H9 (cell line): Measurements from ENCODE around the gene KRT36. TPM values are rescaled to one million over a fixed set of nuclear protein-coding genes. Genes with fewer than 3 reads are reported as not detected.

ENCODE experiments used
- DNase-seq: peaks from one replicate; pipeline ENCODE4 v3.0.0-alpha.2; 2017
- H2AFZ ChIP-seq: one replicate; pipeline ENCODE4 v1.6.1; 2013; ENCODE audit warnings: mild to moderate bottlenecking, low read length, control low read depth, moderate library complexity
- H2AK5ac ChIP-seq: 2 replicates; pipeline ENCODE4 v1.6.1; 2013; ENCODE audit warnings: low read length, control low read depth, mixed read lengths; ENCODE audit not compliant: insufficient read length
- H2BK120ac ChIP-seq: one replicate; pipeline ENCODE4 v1.6.1; 2013; ENCODE audit warnings: low read depth, mild to moderate bottlenecking, low read length, control low read depth, inconsistent platforms; ENCODE audit not compliant: poor library complexity, severe bottlenecking
- H2BK12ac ChIP-seq: 2 replicates; pipeline ENCODE4 v1.6.1; 2013; ENCODE audit warnings: low read length, control low read depth, mixed read lengths, low read depth; ENCODE audit not compliant: insufficient read length
- H2BK15ac ChIP-seq: 2 replicates; pipeline ENCODE4 v1.6.1; 2013; ENCODE audit warnings: low read depth, low read length, control low read depth
- H2BK20ac ChIP-seq: one replicate; pipeline ENCODE4 v1.6.1; 2013; ENCODE audit warnings: low read depth, mild to moderate bottlenecking, low read length, control low read depth, inconsistent platforms; ENCODE audit not compliant: poor library complexity, severe bottlenecking
- H2BK5ac ChIP-seq: 2 replicates; pipeline ENCODE4 v1.6.1; 2013; ENCODE audit warnings: low read length, control low read depth, mixed read lengths; ENCODE audit not compliant: insufficient read length
- H3K14ac ChIP-seq: 2 replicates; pipeline ENCODE4 v1.6.1; 2013; ENCODE audit warnings: low read length, control low read depth; ENCODE audit not compliant: insufficient read depth
- H3K18ac ChIP-seq: 2 replicates; pipeline ENCODE4 v1.6.1; 2013; ENCODE audit warnings: low read depth, mild to moderate bottlenecking, mixed read lengths, low read length, control low read depth; ENCODE audit not compliant: insufficient read length
- H3K23ac ChIP-seq: 2 replicates; pipeline ENCODE4 v1.6.1; 2013; ENCODE audit warnings: low read length, control low read depth, mixed read lengths, low read depth; ENCODE audit not compliant: insufficient read length
- H3K23me2 ChIP-seq: 2 replicates; pipeline ENCODE4 v1.6.1; 2013; ENCODE audit warnings: low read depth, mild to moderate bottlenecking, mixed read lengths, low read length, control low read depth; ENCODE audit not compliant: insufficient read length, poor library complexity, severe bottlenecking
- H3K27ac ChIP-seq: 2 replicates; pipeline ENCODE4 v1.5.1; 2013; ENCODE audit warnings: low read length, control low read depth, mixed read lengths, low read depth; ENCODE audit not compliant: insufficient read length
- H3K27me3 ChIP-seq: 2 replicates; pipeline ENCODE4 v1.6.1; 2013; ENCODE audit warnings: low read length, control low read depth, inconsistent platforms; ENCODE audit not compliant: insufficient read depth
- H3K4ac ChIP-seq: 2 replicates; pipeline ENCODE4 v1.6.1; 2013; ENCODE audit warnings: low read depth, mild to moderate bottlenecking, control low read depth, inconsistent platforms, low read length, moderate library complexity
- H3K4me1 ChIP-seq: 2 replicates; pipeline ENCODE4 v1.6.1; 2013; ENCODE audit warnings: low read length, control low read depth, inconsistent platforms; ENCODE audit not compliant: insufficient read depth
- H3K4me2 ChIP-seq: 2 replicates; pipeline ENCODE4 v1.6.1; 2013; ENCODE audit warnings: low read length, control low read depth, mixed read lengths; ENCODE audit not compliant: insufficient read length, insufficient read depth
- H3K56ac ChIP-seq: 2 replicates; pipeline ENCODE4 v1.6.1; 2013; ENCODE audit warnings: low read depth, mild to moderate bottlenecking, mixed read lengths, low read length, control low read depth; ENCODE audit not compliant: insufficient read length
- H3K79me1 ChIP-seq: 2 replicates; pipeline ENCODE4 v1.6.1; 2013; ENCODE audit warnings: low read depth, mild to moderate bottlenecking, moderate library complexity, low read length, control low read depth, inconsistent platforms; ENCODE audit not compliant: insufficient read depth, poor library complexity, severe bottlenecking
- H3K79me2 ChIP-seq: 2 replicates; pipeline ENCODE4 v1.6.1; 2013; ENCODE audit warnings: low read length, control low read depth, inconsistent platforms; ENCODE audit not compliant: insufficient read depth
- H3K9ac ChIP-seq: 2 replicates; pipeline ENCODE4 v1.6.1; 2013; ENCODE audit warnings: low read length, control low read depth, mixed read lengths; ENCODE audit not compliant: insufficient read length; ENCODE audit errors: extremely low read depth
- H3K9me3 ChIP-seq: one replicate; pipeline ENCODE4 v1.6.1; 2013; ENCODE audit warnings: low read depth, low read length, inconsistent platforms; ENCODE audit not compliant: control insufficient read depth
- H3T11ph ChIP-seq: one replicate; pipeline ENCODE4 v1.6.1; 2013; ENCODE audit warnings: mild to moderate bottlenecking, low read length, control low read depth, inconsistent platforms
- H4K20me1 ChIP-seq: one replicate; pipeline ENCODE4 v1.6.1; 2013; ENCODE audit not compliant: control insufficient read depth, insufficient read length, insufficient read depth
- H4K5ac ChIP-seq: 2 replicates; pipeline ENCODE4 v1.6.1; 2013; ENCODE audit warnings: low read depth, mild to moderate bottlenecking, mixed read lengths, low read length, control low read depth; ENCODE audit not compliant: insufficient read length
- H4K8ac ChIP-seq: replicated peaks from 2 replicates; pipeline ENCODE4 v1.6.1; 2013; ENCODE audit warnings: low read length, control low read depth, mixed read lengths, low read depth; ENCODE audit not compliant: insufficient read length
- H4K91ac ChIP-seq: 2 replicates; pipeline ENCODE4 v1.6.1; 2013; ENCODE audit warnings: low read depth, mild to moderate bottlenecking, moderate library complexity, mixed read lengths, low read length, control low read depth; ENCODE audit not compliant: insufficient read length
- H3K27ac Mint-ChIP-seq, 3 experiments: 2 replicates in 2 of 3; 3 replicates in 1 of 3; pipeline ENCODE4 v1.8.0; 2020 to 2021; ENCODE audit warnings: mixed read lengths in 3 of 3, mild to moderate bottlenecking in 1 of 3, moderate library complexity in 1 of 3
- H3K27me3 Mint-ChIP-seq: 2 replicates; pipeline ENCODE4 v1.8.0; 2021; ENCODE audit warnings: low read depth, mild to moderate bottlenecking, moderate library complexity, mixed read lengths
- H3K36me3 Mint-ChIP-seq, 3 experiments: 2 replicates in 2 of 3; 3 replicates in 1 of 3; pipeline ENCODE4 v1.8.0; 2020 to 2021; ENCODE audit warnings: low read depth in 3 of 3, mixed read lengths in 3 of 3; ENCODE audit not compliant: insufficient read depth in 1 of 3
- H3K4me1 Mint-ChIP-seq, 2 experiments: 2 replicates each; pipeline ENCODE4 v1.8.0; 2020; ENCODE audit warnings: mixed read lengths in 2 of 2
- H3K4me3 Mint-ChIP-seq, 2 experiments: 2 replicates in 1 of 2; 3 replicates in 1 of 2; pipeline ENCODE4 v1.8.0; 2020 to 2021; ENCODE audit warnings: mild to moderate bottlenecking in 2 of 2, mixed read lengths in 2 of 2, moderate library complexity in 1 of 2
- H3K9me3 Mint-ChIP-seq, 2 experiments: 2 replicates in 1 of 2; 3 replicates in 1 of 2; pipeline ENCODE4 v1.8.0; 2020; ENCODE audit warnings: mild to moderate bottlenecking in 2 of 2, mixed read lengths in 2 of 2, moderate library complexity in 1 of 2
- WGBS: extraction: QIAGEN DNeasy Blood & Tissue Kit; methylation state at CpG from one replicate; pipeline ENCODE4 v1.1.7; 2013; ENCODE audit warnings: missing lambda C conversion rate, low lambda C conversion rate, mixed read lengths; ENCODE audit not compliant: insufficient read length; ENCODE audit errors: extremely low coverage; 5-methylcytosine and 5-hydroxymethylcytosine counted together
- total RNA-seq: library from RNA; stranded (reverse); gene quantifications from 2 replicates; pipeline ENCODE4 v1.2.1, GENCODE V29; 2021
- TF ChIP-seq, protein P1 (sequence below): fragments of 200-600 bp; sonication (generic); conservative IDR thresholded peaks from 3 replicates; pipeline ENCODE4 v1.8.0; 2021; ENCODE audit warnings: antibody characterized with exemption, mild to moderate bottlenecking

KRT36 gene
- total RNA-seq, 1 experiment from 2014 or later: not detected

GRCh38 chr17:41504246-41504977 lies 14.7 kb upstream of the KRT36 start:
- no peak overlapping the region for H2AFZ ChIP-seq
- H3K4me3 Mint-ChIP-seq: no peak overlapping the region
- no peak overlapping the region for H2BK5ac ChIP-seq
- WGBS: no CpG with 5 or more reads among the region's 8 CpGs
- H4K20me1 ChIP-seq: no peaks in the 10 kb centered on the region
- no peak overlapping the region for H4K91ac ChIP-seq
- no peak overlapping the region for H2BK20ac ChIP-seq
- no peak overlapping the region for H2AK5ac ChIP-seq
- H3T11ph ChIP-seq: no peak overlapping the region
- no peaks in the 10 kb centered on the region for H3K9me3 ChIP-seq
- H3K27ac Mint-ChIP-seq: no peak overlapping the region
- no peak overlapping the region for H3K4me2 ChIP-seq
- no peaks in the 10 kb centered on the region for H3K79me1 ChIP-seq
- H3K23me2 ChIP-seq: no peaks in the 10 kb centered on the region
- TF ChIP-seq, protein P1, sequence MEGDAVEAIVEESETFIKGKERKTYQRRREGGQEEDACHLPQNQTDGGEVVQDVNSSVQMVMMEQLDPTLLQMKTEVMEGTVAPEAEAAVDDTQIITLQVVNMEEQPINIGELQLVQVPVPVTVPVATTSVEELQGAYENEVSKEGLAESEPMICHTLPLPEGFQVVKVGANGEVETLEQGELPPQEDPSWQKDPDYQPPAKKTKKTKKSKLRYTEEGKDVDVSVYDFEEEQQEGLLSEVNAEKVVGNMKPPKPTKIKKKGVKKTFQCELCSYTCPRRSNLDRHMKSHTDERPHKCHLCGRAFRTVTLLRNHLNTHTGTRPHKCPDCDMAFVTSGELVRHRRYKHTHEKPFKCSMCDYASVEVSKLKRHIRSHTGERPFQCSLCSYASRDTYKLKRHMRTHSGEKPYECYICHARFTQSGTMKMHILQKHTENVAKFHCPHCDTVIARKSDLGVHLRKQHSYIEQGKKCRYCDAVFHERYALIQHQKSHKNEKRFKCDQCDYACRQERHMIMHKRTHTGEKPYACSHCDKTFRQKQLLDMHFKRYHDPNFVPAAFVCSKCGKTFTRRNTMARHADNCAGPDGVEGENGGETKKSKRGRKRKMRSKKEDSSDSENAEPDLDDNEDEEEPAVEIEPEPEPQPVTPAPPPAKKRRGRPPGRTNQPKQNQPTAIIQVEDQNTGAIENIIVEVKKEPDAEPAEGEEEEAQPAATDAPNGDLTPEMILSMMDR: no peak
- H3K36me3 Mint-ChIP-seq: no peaks in the 10 kb centered on the region
- H4K8ac ChIP-seq: no peak overlapping the region
- no peak overlapping the region for H3K27ac ChIP-seq
- no peak overlapping the region for H2BK12ac ChIP-seq
- no peak overlapping the region for H3K23ac ChIP-seq
- no peaks in the 10 kb centered on the region for H3K27me3 ChIP-seq
- no peak overlapping the region for H3K18ac ChIP-seq
- H3K79me2 ChIP-seq: no peaks in the 10 kb centered on the region
- no peak overlapping the region for H4K5ac ChIP-seq
- no peak overlapping the region for H2BK15ac ChIP-seq
- H2BK120ac ChIP-seq: no peak overlapping the region
- DNase-seq: no peak
- H3K27me3 Mint-ChIP-seq: no peaks in the 10 kb centered on the region
- H3K9me3 Mint-ChIP-seq: no peaks in the 10 kb centered on the region
- H3K56ac ChIP-seq: no peak overlapping the region
- no peak overlapping the region for H3K9ac ChIP-seq
- no peak overlapping the region for H3K4ac ChIP-seq
- peaks cover 3% of the 10 kb centered on the region; the same call in 1 of the 2 replicates for H3K4me1 ChIP-seq
- no peak overlapping the region for H3K14ac ChIP-seq
- peaks cover 21 to 24% of the 10 kb centered on the region in 2 experiments for H3K4me1 Mint-ChIP-seq
